K562 (cell line): ENCODE data around the gene CTDSPL. TPM values are rescaled to one million over a fixed set of nuclear protein-coding genes. Genes with fewer than 3 reads are reported as not detected.
A peak's percentile ranks its signal among the peaks of the same experiment; 100 is the strongest.

ENCODE experiments used
- EGR1 ChIP-seq: fragments of 450-650 bp; conservative IDR thresholded peaks from 2 replicates; pipeline ENCODE4 v1.6.1; 2017; ENCODE audit warnings: mild to moderate bottlenecking
- ESRRA ChIP-seq: fragments of 450-650 bp; IDR thresholded peaks from 2 replicates; pipeline ENCODE4 v1.6.1; 2014; ENCODE audit warnings: low read depth, mild to moderate bottlenecking, moderate library complexity, borderline replicate concordance
- EZH2 ChIP-seq: IDR thresholded peaks from 2 replicates; pipeline ENCODE4 v1.6.1; 2012; ENCODE audit warnings: low read depth, mild to moderate bottlenecking, inconsistent platforms, low read length, borderline replicate concordance
- FIP1L1 ChIP-seq: fragments of 200-400 bp; formaldehyde crosslinking; IDR thresholded peaks from 2 replicates; pipeline ENCODE4 v1.6.1; 2018; ENCODE audit warnings: mild to moderate bottlenecking, low read depth, low read length; ENCODE audit not compliant: poor library complexity, severe bottlenecking
- FOXA1 ChIP-seq: fragments of 450-650 bp; IDR thresholded peaks from 2 replicates; pipeline ENCODE4 v1.6.1; 2016; ENCODE audit warnings: mild to moderate bottlenecking, borderline replicate concordance
- POLR3G ChIP-seq: IDR thresholded peaks from 2 replicates; pipeline ENCODE4 v1.6.1; 2011; ENCODE audit not compliant: insufficient read length, insufficient replicate concordance; ENCODE audit errors: extremely low read depth
- RBM22 ChIP-seq: fragments of 200-400 bp; formaldehyde crosslinking; IDR thresholded peaks from 2 replicates; pipeline ENCODE4 v1.6.1; 2018; ENCODE audit warnings: low read length, low read depth; ENCODE audit not compliant: poor library complexity, severe bottlenecking
- SMARCA4 ChIP-seq: fragments of 450-650 bp; IDR thresholded peaks from 2 replicates; pipeline ENCODE4 v1.6.1; 2016
- TAF1 ChIP-seq: IDR thresholded peaks from 2 replicates; pipeline ENCODE4 v1.6.1; 2011; ENCODE audit warnings: mild to moderate bottlenecking, low read length, moderate library complexity; ENCODE audit not compliant: insufficient read depth, control insufficient read depth, severe bottlenecking; ENCODE audit errors: extremely low read depth
- TAF15 ChIP-seq: fragments of 200-400 bp; formaldehyde crosslinking; IDR thresholded peaks from 2 replicates; pipeline ENCODE4 v1.6.1; 2017; ENCODE audit warnings: mild to moderate bottlenecking, low read depth, low read length, moderate library complexity
- ZEB2 ChIP-seq: fragments of 450-650 bp; IDR thresholded peaks from 2 replicates; pipeline ENCODE4 v1.6.1; 2016
- ZNF263 ChIP-seq: sonication (generic); formaldehyde crosslinking; IDR thresholded peaks from 2 replicates; pipeline ENCODE4 v1.8.0; 2022; ENCODE audit warnings: mild to moderate bottlenecking, missing genetic modification reagents, borderline replicate concordance
- ZNF316 ChIP-seq: fragments of 450-650 bp; IDR thresholded peaks from 2 replicates; pipeline ENCODE4 v1.6.1; 2016
- ZNF431 ChIP-seq: sonication (generic); formaldehyde crosslinking; IDR thresholded peaks from 2 replicates; pipeline ENCODE4 v1.8.0; 2022; ENCODE audit warnings: mild to moderate bottlenecking, missing genetic modification reagents
- ZNF444 ChIP-seq: fragments of 250-450 bp; sonication (Bioruptor Pico); IDR thresholded peaks from 2 replicates; pipeline ENCODE4 v1.4.0; 2020; ENCODE audit warnings: mild to moderate bottlenecking, moderate library complexity
- polyA plus RNA-seq, 8 experiments: library from polyadenylated mRNA; depleted of rRNA in 4 of 8; stranded (reverse) in 5 of 8; unstranded in 3 of 8; fragments of >200 nt; fragmentation: Nextera tagmentation in 2 of 8; fragmentation: Illumina TruSeq in 1 of 8; extraction: Ambion mirVana in 2 of 8; extraction: Trizol in 1 of 8; gene quantifications; 2 replicates each; pipeline versions ENCODE4 v1.2.1 to v1.2.3, GENCODE V29; 2011 to 2014; ENCODE audit warnings: inconsistent platforms in 1 of 8, missing spikeins in 1 of 8
- total RNA-seq, 7 experiments: library from RNA; depleted of rRNA in 6 of 7; stranded (reverse); fragments of >200 nt in 6 of 7; fragmentation: Illumina TruSeq in 2 of 7; extraction: Trizol in 2 of 7; gene quantifications; 2 replicates each; pipeline versions ENCODE4 v1.2.1 to v1.2.3, GENCODE V29; 2011 to 2021; ENCODE audit warnings: low replicate concordance in 1 of 7
- TF ChIP-seq, protein P1 (sequence below): fragments of 250-450 bp; sonication (Bioruptor Pico); IDR thresholded peaks from 2 replicates; pipeline ENCODE4 v1.4.0; 2020; ENCODE audit warnings: mild to moderate bottlenecking
- TF ChIP-seq, protein P2 (sequence below), 2 experiments: IDR thresholded peaks; 2 replicates each; pipeline ENCODE4 v1.6.1; 2011; ENCODE audit warnings: borderline replicate concordance in 1 of 2, control low read depth in 1 of 2, low read depth in 1 of 2, low read length in 1 of 2, mild to moderate bottlenecking in 1 of 2, mixed read lengths in 1 of 2, moderate library complexity in 1 of 2; ENCODE audit not compliant: insufficient read depth in 1 of 2, insufficient read length in 1 of 2, poor library complexity in 1 of 2, severe bottlenecking in 1 of 2; ENCODE audit errors: extremely low read depth in 1 of 2
- TF ChIP-seq, protein P3 (sequence below), 2 experiments: fragments of 450-650 bp; conservative IDR thresholded peaks; 2 replicates each; pipeline ENCODE4 v1.6.1; 2017; ENCODE audit warnings: mild to moderate bottlenecking in 2 of 2, moderate library complexity in 2 of 2
- TF ChIP-seq, protein P4 (sequence below): fragments of 450-650 bp; IDR thresholded peaks from 2 replicates; pipeline ENCODE4 v1.6.1; 2018; ENCODE audit not compliant: partially characterized antibody

Gene CTDSPL
- total and polyA plus RNA-seq, 9 of the 15 experiments (the other 6 are each of a cell fraction or from before 2014, with no cell fraction given), result 5.1 to 19.3 (median 11.3) TPM

DNA sequence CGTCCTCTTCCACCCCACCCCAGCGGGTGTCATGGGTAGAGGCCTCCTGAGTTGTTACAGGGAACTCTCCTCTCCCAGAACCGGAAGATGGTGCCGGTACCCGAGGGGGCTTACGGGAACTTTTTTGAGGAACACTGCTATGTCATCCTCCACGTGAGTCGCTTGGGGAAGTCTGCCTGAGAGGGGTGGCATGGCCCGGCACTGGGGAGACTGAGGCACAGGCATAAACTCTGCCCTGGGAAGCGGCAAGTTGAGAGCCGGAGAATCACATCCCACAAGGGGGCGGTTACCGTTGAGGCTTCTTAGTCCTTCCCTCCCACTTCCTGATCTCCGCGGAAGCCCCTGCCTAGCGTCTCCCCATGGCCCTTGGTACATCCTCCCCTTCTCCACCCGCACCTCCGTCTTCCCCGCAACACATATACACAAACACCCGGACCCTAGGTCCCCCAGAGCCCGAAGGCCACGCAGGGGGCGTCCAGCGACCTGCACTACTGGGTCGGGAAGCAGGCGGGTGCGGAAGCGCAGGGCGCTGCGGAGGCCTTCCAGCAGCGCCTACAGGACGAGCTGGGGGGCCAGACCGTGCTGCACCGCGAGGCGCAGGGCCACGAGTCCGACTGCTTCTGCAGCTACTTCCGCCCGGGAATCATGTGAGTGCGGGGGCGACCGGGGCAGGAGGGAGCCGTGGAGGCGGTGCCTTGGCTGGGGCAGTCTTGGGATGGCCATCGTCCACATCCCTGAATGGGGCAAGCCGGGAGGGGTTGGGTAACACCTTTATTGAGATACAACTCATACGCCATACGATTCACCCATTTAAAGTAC, 132.3 kb downstream of the CTDSPL start (continued):
- TF ChIP-seq, protein P1, sequence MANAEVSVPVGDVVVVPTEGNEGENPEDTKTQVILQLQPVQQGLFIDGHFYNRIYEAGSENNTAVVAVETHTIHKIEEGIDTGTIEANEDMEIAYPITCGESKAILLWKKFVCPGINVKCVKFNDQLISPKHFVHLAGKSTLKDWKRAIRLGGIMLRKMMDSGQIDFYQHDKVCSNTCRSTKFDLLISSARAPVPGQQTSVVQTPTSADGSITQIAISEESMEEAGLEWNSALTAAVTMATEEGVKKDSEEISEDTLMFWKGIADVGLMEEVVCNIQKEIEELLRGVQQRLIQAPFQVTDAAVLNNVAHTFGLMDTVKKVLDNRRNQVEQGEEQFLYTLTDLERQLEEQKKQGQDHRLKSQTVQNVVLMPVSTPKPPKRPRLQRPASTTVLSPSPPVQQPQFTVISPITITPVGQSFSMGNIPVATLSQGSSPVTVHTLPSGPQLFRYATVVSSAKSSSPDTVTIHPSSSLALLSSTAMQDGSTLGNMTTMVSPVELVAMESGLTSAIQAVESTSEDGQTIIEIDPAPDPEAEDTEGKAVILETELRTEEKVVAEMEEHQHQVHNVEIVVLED (CRISPR knock-in tag), result no peak
- TF ChIP-seq ZEB2 (peak; percentile 89), FOXA1 (no peak), TAF1 (peak; percentile 88), ZNF444 (no peak), ZNF316 (peak; percentile 52; the same call in 1 of the 2 replicates), RBM22 (no peak), ZNF431 (no peak), TAF15 (no peak), ZNF263 (CRISPR knock-in tag) (0 out of 2 replicates have a peak, but pooled peaks have one; percentile 30), EZH2 (no peak), EGR1 (peak; percentile 100), SMARCA4 (no peak; the same call in 1 of the 2 replicates), FIP1L1 (peak; percentile 69), ESRRA (peak; percentile 77; the same call in 1 of the 2 replicates), POLR3G (no peak)
- TF ChIP-seq, protein P2, sequence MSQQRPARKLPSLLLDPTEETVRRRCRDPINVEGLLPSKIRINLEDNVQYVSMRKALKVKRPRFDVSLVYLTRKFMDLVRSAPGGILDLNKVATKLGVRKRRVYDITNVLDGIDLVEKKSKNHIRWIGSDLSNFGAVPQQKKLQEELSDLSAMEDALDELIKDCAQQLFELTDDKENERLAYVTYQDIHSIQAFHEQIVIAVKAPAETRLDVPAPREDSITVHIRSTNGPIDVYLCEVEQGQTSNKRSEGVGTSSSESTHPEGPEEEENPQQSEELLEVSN (IDR thresholded peaks at IDR 0.05; ENCODE audit: borderline replicate concordance in 1 of 2, extremely low read depth in 1 of 2, insufficient read depth in 1 of 2, insufficient read length in 1 of 2, low read depth in 1 of 2, low read length in 1 of 2, poor library complexity in 1 of 2, severe bottlenecking in 1 of 2), result peak; percentile 93 to 94
- TF ChIP-seq, protein P3, sequence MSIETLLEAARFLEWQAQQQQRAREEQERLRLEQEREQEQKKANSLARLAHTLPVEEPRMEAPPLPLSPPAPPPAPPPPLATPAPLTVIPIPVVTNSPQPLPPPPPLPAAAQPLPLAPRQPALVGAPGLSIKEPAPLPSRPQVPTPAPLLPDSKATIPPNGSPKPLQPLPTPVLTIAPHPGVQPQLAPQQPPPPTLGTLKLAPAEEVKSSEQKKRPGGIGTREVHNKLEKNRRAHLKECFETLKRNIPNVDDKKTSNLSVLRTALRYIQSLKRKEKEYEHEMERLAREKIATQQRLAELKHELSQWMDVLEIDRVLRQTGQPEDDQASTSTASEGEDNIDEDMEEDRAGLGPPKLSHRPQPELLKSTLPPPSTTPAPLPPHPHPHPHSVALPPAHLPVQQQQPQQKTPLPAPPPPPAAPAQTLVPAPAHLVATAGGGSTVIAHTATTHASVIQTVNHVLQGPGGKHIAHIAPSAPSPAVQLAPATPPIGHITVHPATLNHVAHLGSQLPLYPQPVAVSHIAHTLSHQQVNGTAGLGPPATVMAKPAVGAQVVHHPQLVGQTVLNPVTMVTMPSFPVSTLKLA (conservative IDR thresholded peaks at IDR 0.05), result no peak
- TF ChIP-seq, protein P4, sequence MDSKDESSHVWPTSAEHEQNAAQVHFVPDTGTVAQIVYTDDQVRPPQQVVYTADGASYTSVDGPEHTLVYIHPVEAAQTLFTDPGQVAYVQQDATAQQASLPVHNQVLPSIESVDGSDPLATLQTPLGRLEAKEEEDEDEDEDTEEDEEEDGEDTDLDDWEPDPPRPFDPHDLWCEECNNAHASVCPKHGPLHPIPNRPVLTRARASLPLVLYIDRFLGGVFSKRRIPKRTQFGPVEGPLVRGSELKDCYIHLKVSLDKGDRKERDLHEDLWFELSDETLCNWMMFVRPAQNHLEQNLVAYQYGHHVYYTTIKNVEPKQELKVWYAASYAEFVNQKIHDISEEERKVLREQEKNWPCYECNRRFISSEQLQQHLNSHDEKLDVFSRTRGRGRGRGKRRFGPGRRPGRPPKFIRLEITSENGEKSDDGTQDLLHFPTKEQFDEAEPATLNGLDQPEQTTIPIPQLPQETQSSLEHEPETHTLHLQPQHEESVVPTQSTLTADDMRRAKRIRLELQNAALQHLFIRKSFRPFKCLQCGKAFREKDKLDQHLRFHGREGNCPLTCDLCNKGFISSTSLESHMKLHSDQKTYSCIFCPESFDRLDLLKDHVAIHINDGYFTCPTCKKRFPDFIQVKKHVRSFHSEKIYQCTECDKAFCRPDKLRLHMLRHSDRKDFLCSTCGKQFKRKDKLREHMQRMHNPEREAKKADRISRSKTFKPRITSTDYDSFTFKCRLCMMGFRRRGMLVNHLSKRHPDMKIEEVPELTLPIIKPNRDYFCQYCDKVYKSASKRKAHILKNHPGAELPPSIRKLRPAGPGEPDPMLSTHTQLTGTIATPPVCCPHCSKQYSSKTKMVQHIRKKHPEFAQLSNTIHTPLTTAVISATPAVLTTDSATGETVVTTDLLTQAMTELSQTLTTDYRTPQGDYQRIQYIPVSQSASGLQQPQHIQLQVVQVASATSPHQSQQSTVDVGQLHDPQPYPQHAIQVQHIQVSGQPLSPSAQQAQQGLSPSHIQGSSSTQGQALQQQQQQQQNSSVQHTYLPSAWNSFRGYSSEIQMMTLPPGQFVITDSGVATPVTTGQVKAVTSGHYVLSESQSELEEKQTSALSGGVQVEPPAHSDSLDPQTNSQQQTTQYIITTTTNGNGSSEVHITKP, result peak; percentile 89
